ENCODE measurements around the gene ZNF660.

DNA sequence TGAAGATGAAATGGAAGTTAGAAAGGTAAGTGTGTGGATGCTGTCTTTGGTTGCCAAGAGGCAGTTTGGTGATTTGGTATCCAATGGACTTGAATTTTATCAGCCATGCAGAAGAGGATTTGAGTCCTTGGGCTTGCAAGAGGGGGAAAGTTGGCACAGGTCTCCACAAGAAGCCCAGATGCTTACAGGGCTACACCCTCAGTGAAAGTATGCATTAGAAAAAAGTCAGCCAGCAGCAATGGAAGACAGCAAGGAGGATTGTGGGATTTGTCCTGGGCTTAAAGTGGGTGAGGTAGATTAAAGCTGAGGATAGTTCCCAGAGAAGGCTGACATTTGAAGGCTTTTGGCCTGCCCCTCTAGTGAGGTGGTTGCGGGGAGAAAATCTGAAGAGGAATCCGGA, 17.0 kb downstream of the ZNF660 start:
- TF ChIP-seq, protein P1, sequence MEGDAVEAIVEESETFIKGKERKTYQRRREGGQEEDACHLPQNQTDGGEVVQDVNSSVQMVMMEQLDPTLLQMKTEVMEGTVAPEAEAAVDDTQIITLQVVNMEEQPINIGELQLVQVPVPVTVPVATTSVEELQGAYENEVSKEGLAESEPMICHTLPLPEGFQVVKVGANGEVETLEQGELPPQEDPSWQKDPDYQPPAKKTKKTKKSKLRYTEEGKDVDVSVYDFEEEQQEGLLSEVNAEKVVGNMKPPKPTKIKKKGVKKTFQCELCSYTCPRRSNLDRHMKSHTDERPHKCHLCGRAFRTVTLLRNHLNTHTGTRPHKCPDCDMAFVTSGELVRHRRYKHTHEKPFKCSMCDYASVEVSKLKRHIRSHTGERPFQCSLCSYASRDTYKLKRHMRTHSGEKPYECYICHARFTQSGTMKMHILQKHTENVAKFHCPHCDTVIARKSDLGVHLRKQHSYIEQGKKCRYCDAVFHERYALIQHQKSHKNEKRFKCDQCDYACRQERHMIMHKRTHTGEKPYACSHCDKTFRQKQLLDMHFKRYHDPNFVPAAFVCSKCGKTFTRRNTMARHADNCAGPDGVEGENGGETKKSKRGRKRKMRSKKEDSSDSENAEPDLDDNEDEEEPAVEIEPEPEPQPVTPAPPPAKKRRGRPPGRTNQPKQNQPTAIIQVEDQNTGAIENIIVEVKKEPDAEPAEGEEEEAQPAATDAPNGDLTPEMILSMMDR (IDR thresholded peaks at IDR 0.05): no peak
- no peak for TF ChIP-seq POLR2A (IDR thresholded peaks at IDR 0.05)
